GM23338 (cell line): ENCODE data around the gene B3GNT3. TPM values are rescaled to one million over a fixed set of nuclear protein-coding genes. Genes with fewer than 3 reads are reported as not detected.

Experiments used
- ATAC-seq: fragments of 200-7000 bp; cut with Tn5 transposase; 3 replicates; pipeline ENCODE4 v1.9.1; 2020
- DNase-seq: peaks from one replicate; pipeline ENCODE4 v3.0.0-alpha.2; 2015; ENCODE audit warnings: low spot score
- H2AFZ ChIP-seq: fragments of 200-600 bp; sonication (generic); 2 replicates; pipeline ENCODE4 v1.8.0; 2016; ENCODE audit warnings: antibody characterized with exemption, mild to moderate bottlenecking, moderate library complexity
- H3F3A ChIP-seq: fragments of 200-600 bp; sonication (generic); replicated peaks from 2 replicates; pipeline ENCODE4 v1.8.0; 2017; ENCODE audit warnings: antibody characterized with exemption, mixed run types, low read depth
- H3K27ac ChIP-seq: fragments of 200-600 bp; sonication (generic); 2 replicates; pipeline ENCODE4 v1.6.1; 2016; ENCODE audit warnings: low read depth
- H3K27me3 ChIP-seq: fragments of 200-600 bp; sonication (generic); 2 replicates; pipeline ENCODE4 v1.8.0; 2016; ENCODE audit warnings: mild to moderate bottlenecking, mixed run types, moderate library complexity; ENCODE audit not compliant: insufficient read depth
- H3K36me3 ChIP-seq: fragments of 200-600 bp; sonication (generic); 2 replicates; pipeline ENCODE4 v1.8.0; 2016; ENCODE audit warnings: mild to moderate bottlenecking; ENCODE audit not compliant: insufficient read depth
- H3K4me1 ChIP-seq: fragments of 200-600 bp; sonication (generic); 2 replicates; pipeline ENCODE4 v1.8.0; 2016; ENCODE audit warnings: mild to moderate bottlenecking, moderate library complexity; ENCODE audit not compliant: insufficient read depth
- H3K4me2 ChIP-seq: fragments of 200-600 bp; sonication (generic); 2 replicates; pipeline ENCODE4 v1.7.1; 2017; ENCODE audit warnings: mixed run types
- H3K4me3 ChIP-seq: fragments of 200-600 bp; sonication (generic); 2 replicates; pipeline ENCODE4 v1.6.1; 2016; ENCODE audit warnings: mixed run types
- H3K79me2 ChIP-seq: fragments of 200-600 bp; sonication (generic); replicated peaks from 2 replicates; pipeline ENCODE4 v1.8.0; 2017; ENCODE audit warnings: mild to moderate bottlenecking; ENCODE audit not compliant: insufficient read depth
- H3K9me2 ChIP-seq: fragments of 200-600 bp; sonication (generic); 2 replicates; pipeline ENCODE4 v1.8.0; 2017; ENCODE audit not compliant: insufficient read depth
- H4K20me1 ChIP-seq: fragments of 200-600 bp; sonication (generic); replicated peaks from 2 replicates; pipeline ENCODE4 v1.8.0; 2017; ENCODE audit warnings: mild to moderate bottlenecking; ENCODE audit not compliant: insufficient read depth
- H3K27ac Mint-ChIP-seq: 2 replicates; pipeline ENCODE4 v1.8.0; 2020; ENCODE audit warnings: inconsistent platforms, mild to moderate bottlenecking, moderate library complexity, mixed read lengths
- H3K27me3 Mint-ChIP-seq: 3 replicates; pipeline ENCODE4 v1.8.0; 2022; ENCODE audit warnings: low read depth, mild to moderate bottlenecking, moderate library complexity, mixed read lengths, inconsistent platforms; ENCODE audit not compliant: insufficient read depth, poor library complexity
- H3K36me3 Mint-ChIP-seq: 3 replicates; pipeline ENCODE4 v1.8.0; 2021; ENCODE audit warnings: low read depth, mild to moderate bottlenecking, inconsistent platforms, moderate library complexity, mixed read lengths
- H3K4me1 Mint-ChIP-seq: 3 replicates; pipeline ENCODE4 v1.8.0; 2020; ENCODE audit warnings: mild to moderate bottlenecking, inconsistent platforms, mixed read lengths
- H3K4me3 Mint-ChIP-seq: 3 replicates; pipeline ENCODE4 v1.8.0; 2021; ENCODE audit warnings: moderate library complexity, mild to moderate bottlenecking, inconsistent platforms, mixed read lengths
- H3K9me3 Mint-ChIP-seq: 3 replicates; pipeline ENCODE4 v1.8.0; 2020; ENCODE audit warnings: moderate library complexity, mild to moderate bottlenecking, inconsistent platforms, mixed read lengths
- CREB1 ChIP-seq: fragments of 250-450 bp; sonication (Bioruptor Pico); IDR thresholded peaks from 2 replicates; pipeline ENCODE4 v1.5.0; 2020; ENCODE audit warnings: low read depth, mild to moderate bottlenecking, moderate library complexity
- CTCF ChIP-seq, 2 experiments: fragments of 200-600 bp in 1 of 2; sonication (generic) in 1 of 2; conservative IDR thresholded peaks; 2 replicates each; pipeline versions ENCODE4 v1.5.1 to v1.6.1; 2016 to 2017; ENCODE audit warnings: antibody characterized with exemption in 2 of 2, low read depth in 2 of 2, mild to moderate bottlenecking in 2 of 2, moderate library complexity in 1 of 2
- ETS1 ChIP-seq: IDR thresholded peaks from 2 replicates; pipeline ENCODE4 v1.6.1; 2016; ENCODE audit warnings: antibody characterized with exemption
- EZH2 ChIP-seq: fragments of 200-600 bp; sonication (generic); IDR thresholded peaks from one replicate; pipeline ENCODE4 v1.8.0; 2017; ENCODE audit warnings: antibody characterized with exemption, mild to moderate bottlenecking, low read depth; ENCODE audit not compliant: unreplicated experiment
- EZH2phosphoT487 ChIP-seq: fragments of 200-600 bp; sonication (generic); IDR thresholded peaks from one replicate; pipeline ENCODE4 v1.8.1; 2018; ENCODE audit warnings: antibody characterized with exemption; ENCODE audit not compliant: unreplicated experiment
- JUNB ChIP-seq: IDR thresholded peaks from one replicate; pipeline ENCODE4 v1.6.1; 2016; ENCODE audit warnings: antibody characterized with exemption; ENCODE audit not compliant: unreplicated experiment
- NANOG ChIP-seq: IDR thresholded peaks from 2 replicates; pipeline ENCODE4 v1.6.1; 2016; ENCODE audit warnings: antibody characterized with exemption, borderline replicate concordance
- POLR2AphosphoS5 ChIP-seq: IDR thresholded peaks from 2 replicates; pipeline ENCODE4 v1.6.1; 2016; ENCODE audit warnings: antibody characterized with exemption, low read depth
- REST ChIP-seq: IDR thresholded peaks from one replicate; pipeline ENCODE4 v1.6.1; 2018; ENCODE audit warnings: antibody characterized with exemption; ENCODE audit not compliant: unreplicated experiment
- STAT1 ChIP-seq: IDR thresholded peaks from one replicate; pipeline ENCODE4 v1.6.1; 2016; ENCODE audit warnings: antibody characterized with exemption; ENCODE audit not compliant: unreplicated experiment
- ZNF114 ChIP-seq: fragments of 250-450 bp; sonication (Bioruptor Pico); IDR thresholded peaks from 2 replicates; pipeline ENCODE4 v1.5.0; 2020; ENCODE audit warnings: mild to moderate bottlenecking, moderate library complexity
- ZNF331 ChIP-seq: fragments of 250-450 bp; sonication (Bioruptor Pico); IDR thresholded peaks from 2 replicates; pipeline ENCODE4 v1.5.0; 2020; ENCODE audit warnings: low read depth, mild to moderate bottlenecking, moderate library complexity
- polyA plus RNA-seq: library from polyadenylated mRNA; unstranded; fragments of >200 nt; fragmentation: Nextera tagmentation; extraction: Ambion mirVana; gene quantifications from 2 replicates; pipeline ENCODE4 v1.2.1, GENCODE V29; 2016
- total RNA-seq: library from RNA; depleted of rRNA; stranded (reverse); fragments of >200 nt; shearing (Covaris generic); gene quantifications from 2 replicates; pipeline ENCODE4 v1.2.3, GENCODE V29; 2014

B3GNT3 gene
- total and polyA plus RNA-seq, 2 experiments from 2014 or later: 0.99 to 1.9 TPM

- TF ChIP-seq CTCF (conservative IDR thresholded peaks at IDR 0.05; ENCODE audit: low read depth in 2 of 2) (no peak), JUNB (no peak), ZNF114 (CRISPR knock-in tag) (no peak), POLR2AphosphoS5 (no peak), REST (no peak), CREB1 (no peak)
Measured at GRCh38 chr19:17824339-17824738, 29.4 kb downstream of the B3GNT3 start (continued).

- H2AFZ ChIP-seq: no peak overlapping the region
- no peaks in the 10 kb centered on the region for H4K20me1 ChIP-seq
- H3K9me2 ChIP-seq: no peaks in the 10 kb centered on the region
- no peak overlapping the region for H3K27ac ChIP-seq
- H3K27me3 ChIP-seq: no peaks in the 10 kb centered on the region
- peaks cover 7% of the 10 kb centered on the region for H3F3A ChIP-seq
- H3K4me1 ChIP-seq: peaks cover 7% of the 10 kb centered on the region; the same call in 1 of the 2 replicates
- no peak overlapping the region for H3K4me3 Mint-ChIP-seq
- ATAC-seq (no peak), DNase-seq (no peak)
- no peak overlapping the region for H3K4me3 ChIP-seq
- H3K4me2 ChIP-seq: no peak overlapping the region
- H3K27me3 Mint-ChIP-seq: peaks cover 14% of the 10 kb centered on the region
- no peaks in the 10 kb centered on the region for H3K79me2 ChIP-seq
- no peaks in the 10 kb centered on the region for H3K9me3 Mint-ChIP-seq
- H3K4me1 Mint-ChIP-seq: peaks cover 7% of the 10 kb centered on the region; the same call in 2 of the 3 replicates
- no peaks in the 10 kb centered on the region for H3K36me3 Mint-ChIP-seq
- no peaks in the 10 kb centered on the region for H3K36me3 ChIP-seq
- H3K27ac Mint-ChIP-seq: no peak overlapping the region
- TF ChIP-seq EZH2phosphoT487: no peak
- no peak for TF ChIP-seq EZH2
- TF ChIP-seq ZNF114 (CRISPR knock-in tag): no peak
- no peak for TF ChIP-seq NANOG
- no peak for TF ChIP-seq CREB1
- TF ChIP-seq ZNF331 (CRISPR knock-in tag): no peak
- TF ChIP-seq POLR2AphosphoS5: no peak
- no peak for TF ChIP-seq ETS1
- TF ChIP-seq REST: no peak
- TF ChIP-seq JUNB: no peak
- TF ChIP-seq STAT1: no peak
- TF ChIP-seq CTCF (conservative IDR thresholded peaks at IDR 0.05; ENCODE audit: low read depth in 2 of 2): no peak
Measured at GRCh38 chr19:17826508-17827056, 31.6 kb downstream of the B3GNT3 start.
